HCT116 (cell line): ENCODE measurements around the gene ENTPD6. TPM values are rescaled to one million over a fixed set of nuclear protein-coding genes. Genes with fewer than 3 reads are reported as not detected.

Experiments used
- ATAC-seq: fragments of 200-7000 bp; cut with Tn5 transposase; 2 replicates; pipeline ENCODE4 v1.9.1; 2020; ENCODE audit warnings: mild to moderate bottlenecking, moderate library complexity
- BruUV-seq: library from RNA; stranded (reverse); fragments of 400-500 nt; replicated peaks from 2 replicates; lab custom pipeline; 2021; lab: Mats Ljungman, UMichigan
- CTCF ChIA-PET: fragments of 300-600 bp; sonication (Branson Sonifier 250); formaldehyde crosslinking; loops from one replicate; lab custom pipeline; 2021; ENCODE audit warnings: antibody characterized with exemption; lab: Charles Lee
- POLR2A ChIA-PET: fragments of 300-600, 350-600 bp; sonication (Branson Sonifier 250); formaldehyde crosslinking; loops from one replicate; lab custom pipeline; 2021; ENCODE audit warnings: antibody characterized with exemption; lab: Charles Lee
- RAD21 ChIA-PET, 2 experiments: fragments of 300-600 bp; sonication (Branson Sonifier 250); formaldehyde crosslinking; loops; one replicate each; lab custom pipeline; 2023; ENCODE audit warnings: low total read pairs in 2 of 2; ENCODE audit not compliant: uncharacterized antibody in 2 of 2, unreplicated experiment in 2 of 2, low non-redundant PET in 1 of 2; lab: Charles Lee
- DNase-seq: peaks from one replicate; pipeline ENCODE4 v3.0.0-alpha.2; 2010; ENCODE audit warnings: low read depth, low spot score
- H2AFZ ChIP-seq: fragments of 200-600 bp; shearing (Covaris generic), sonication (generic); 2 replicates; pipeline ENCODE4 v1.6.1; 2017; ENCODE audit warnings: low read depth, mixed run types, mixed read lengths, antibody characterized with exemption, low read length; ENCODE audit not compliant: poor library complexity, severe bottlenecking
- H3K27ac ChIP-seq: 2 replicates; pipeline ENCODE4 v1.5.1; 2012; ENCODE audit warnings: low read depth, low read length
- H3K27me3 ChIP-seq: fragments of 200-600 bp; sonication (generic); 2 replicates; pipeline ENCODE4 v1.6.1; 2016; ENCODE audit warnings: mixed run types, low read length, mixed read lengths; ENCODE audit not compliant: insufficient read depth
- H3K36me3 ChIP-seq, 2 experiments: fragments of 200-500 bp in 1 of 2; fragments of 200-600 bp in 1 of 2; sonication (Bioruptor generic) in 1 of 2; sonication (generic) in 1 of 2; 2 replicates each; pipeline versions ENCODE4 v1.5.1 to v1.6.1; 2014 to 2016; ENCODE audit warnings: low read length in 2 of 2, inconsistent platforms in 1 of 2, mixed read lengths in 1 of 2, mixed run types in 1 of 2; ENCODE audit not compliant: insufficient read depth in 2 of 2, control insufficient read depth in 1 of 2
- H3K4me1 ChIP-seq, 2 experiments: fragments of 200-600 bp in 1 of 2; sonication (generic) in 1 of 2; 2 replicates each; pipeline versions ENCODE4 v1.5.1 to v1.6.1; 2012 to 2017; ENCODE audit warnings: low read length in 2 of 2, inconsistent platforms in 1 of 2, mild to moderate bottlenecking in 1 of 2, mixed read lengths in 1 of 2, mixed run types in 1 of 2, moderate library complexity in 1 of 2; ENCODE audit not compliant: insufficient read depth in 2 of 2, control insufficient read depth in 1 of 2
- H3K4me2 ChIP-seq: fragments of 200-600 bp; sonication (generic); 2 replicates; pipeline ENCODE4 v1.6.1; 2017; ENCODE audit warnings: mixed run types, low read length, mixed read lengths
- H3K4me3 ChIP-seq, 2 experiments: fragments of 200-600 bp in 1 of 2; sonication (generic) in 1 of 2; replicated peaks in 1 of 2; 2 replicates each; pipeline ENCODE4 v1.5.1; 2011 to 2016; ENCODE audit warnings: low read length in 2 of 2, control low read depth in 1 of 2, low read depth in 1 of 2, mild to moderate bottlenecking in 1 of 2, mixed read lengths in 1 of 2, mixed run types in 1 of 2
- H3K79me2 ChIP-seq: fragments of 200-600 bp; sonication (generic); 2 replicates; pipeline ENCODE4 v1.6.1; 2017; ENCODE audit warnings: mild to moderate bottlenecking, mixed run types, low read length, moderate library complexity, mixed read lengths; ENCODE audit not compliant: insufficient read depth
- H3K9ac ChIP-seq: fragments of 200-600 bp; sonication (generic); 2 replicates; pipeline ENCODE4 v1.6.1; 2016; ENCODE audit warnings: low read length, mixed read lengths
- H3K9me2 ChIP-seq: fragments of 200-600 bp; sonication (generic), shearing (Covaris generic); 2 replicates; pipeline ENCODE4 v1.6.1; 2017; ENCODE audit warnings: mixed run types, mild to moderate bottlenecking, moderate library complexity; ENCODE audit not compliant: insufficient read depth
- H3K9me3 ChIP-seq, 2 experiments: fragments of 200-500 bp in 1 of 2; fragments of 200-600 bp in 1 of 2; sonication (Bioruptor generic) in 1 of 2; sonication (generic) in 1 of 2; 2 replicates each; pipeline ENCODE4 v1.6.1; 2014 to 2017; ENCODE audit warnings: low read length in 2 of 2, mixed read lengths in 2 of 2, inconsistent platforms in 1 of 2, low read depth in 1 of 2, mild to moderate bottlenecking in 1 of 2, mixed run types in 1 of 2, moderate library complexity in 1 of 2; ENCODE audit not compliant: control insufficient read depth in 1 of 2, insufficient read depth in 1 of 2
- H4K20me1 ChIP-seq: fragments of 200-600 bp; sonication (generic), shearing (Covaris generic); 2 replicates; pipeline ENCODE4 v1.6.1; 2017; ENCODE audit warnings: mixed run types, mild to moderate bottlenecking, moderate library complexity; ENCODE audit not compliant: insufficient read depth
- CBX3 ChIP-seq: IDR thresholded peaks from 2 replicates; pipeline ENCODE4 v1.6.1; 2012; ENCODE audit warnings: low read depth
- CEBPB ChIP-seq: IDR thresholded peaks from 2 replicates; pipeline ENCODE4 v1.6.1; 2012; ENCODE audit warnings: low read depth
- EGR1 ChIP-seq: IDR thresholded peaks from 2 replicates; pipeline ENCODE4 v1.6.1; 2012; ENCODE audit warnings: low read depth
- ELF1 ChIP-seq: IDR thresholded peaks from 2 replicates; pipeline ENCODE4 v1.6.1; 2012; ENCODE audit warnings: low read depth, borderline replicate concordance
- EZH2 ChIP-seq: fragments of 200-600 bp; sonication (generic); IDR thresholded peaks from 2 replicates; pipeline ENCODE4 v1.6.1; 2017; ENCODE audit warnings: antibody characterized with exemption, mixed run types
- EZH2phosphoT487 ChIP-seq: fragments of 200-600 bp; IDR thresholded peaks from 2 replicates; pipeline ENCODE4 v1.6.1; 2018; ENCODE audit warnings: antibody characterized with exemption, borderline replicate concordance
- FOSL1 ChIP-seq: IDR thresholded peaks from 2 replicates; pipeline ENCODE4 v1.6.1; 2012; ENCODE audit warnings: low read depth
- JUND ChIP-seq: IDR thresholded peaks from 2 replicates; pipeline ENCODE4 v1.6.1; 2012
- MAX ChIP-seq: IDR thresholded peaks from 2 replicates; pipeline ENCODE4 v1.6.1; 2012
- POLR2A ChIP-seq: IDR thresholded peaks from 2 replicates; pipeline ENCODE4 v1.7.0; 2011; ENCODE audit warnings: borderline replicate concordance; ENCODE audit not compliant: insufficient read depth, insufficient read length; ENCODE audit errors: extremely low read depth
- POLR2AphosphoS5 ChIP-seq: IDR thresholded peaks from 2 replicates; pipeline ENCODE4 v1.6.1; 2011; ENCODE audit warnings: mild to moderate bottlenecking, low read depth, low read length, moderate library complexity
- REST ChIP-seq: IDR thresholded peaks from 2 replicates; pipeline ENCODE4 v1.6.1; 2012; ENCODE audit warnings: low read depth
- SIN3A ChIP-seq: IDR thresholded peaks from 2 replicates; pipeline ENCODE4 v1.6.1; 2012; ENCODE audit warnings: low read depth
- SRF ChIP-seq: IDR thresholded peaks from 2 replicates; pipeline ENCODE4 v1.6.1; 2012; ENCODE audit warnings: low read depth
- TCF7L2 ChIP-seq: IDR thresholded peaks from 2 replicates; pipeline ENCODE4 v1.7.0; 2011; ENCODE audit warnings: borderline replicate concordance, inconsistent platforms; ENCODE audit not compliant: insufficient read depth, insufficient read length; ENCODE audit errors: extremely low read depth
- YY1 ChIP-seq: IDR thresholded peaks from 2 replicates; pipeline ENCODE4 v1.6.1; 2011; ENCODE audit warnings: low read length, low read depth, moderate library complexity, mild to moderate bottlenecking; ENCODE audit not compliant: insufficient replicate concordance; ENCODE audit errors: extremely low read depth
- ZNF274 ChIP-seq: fragments of 200-500 bp; sonication (Bioruptor generic); IDR thresholded peaks from 2 replicates; pipeline ENCODE4 v1.6.1; 2014; ENCODE audit warnings: mild to moderate bottlenecking, low read depth, low read length, inconsistent platforms
- intact Hi-C: fragments of 100-400 bp; cut with micrococcal nuclease; formaldehyde crosslinking; loops from 2 replicates; pipeline ENCODE4 v1.10.0; 2022
- total RNA-seq: library from RNA; stranded (reverse); gene quantifications from one replicate; pipeline ENCODE4 v1.2.1, GENCODE V29; 2021; ENCODE audit not compliant: unreplicated experiment

Gene ENTPD6
- total RNA-seq, 1 experiment from 2014 or later: 89.2 TPM

GRCh38 chr20:25218109-25218486 is 22.6 kb downstream of the ENTPD6 start:
- Histone ChIP-seq H3K9ac (no peak overlapping the region), H3K9me3 (no peaks in the 10 kb centered on the region), H3K27ac (no peak overlapping the region), H3K27me3 (no peaks in the 10 kb centered on the region), H3K4me1 (peaks cover 7 to 11% of the 10 kb centered on the region in 2 experiments), H3K4me3 (no peak overlapping the region), H4K20me1 (no peaks in the 10 kb centered on the region), H3K4me2 (no peak overlapping the region), H3K79me2 (no peaks in the 10 kb centered on the region), H3K36me3 (peaks cover 13 to 18% of the 10 kb centered on the region in 2 experiments), H2AFZ (no peak overlapping the region), H3K9me2 (no peaks in the 10 kb centered on the region)
- BruUV-seq: no TSS peak
- ChIA-PET RAD21 (no interaction called here), POLR2A (no interaction called here), CTCF (no interaction called here)
- intact Hi-C loops: no loop called here
- TF ChIP-seq ELF1: no peak
- no peak for TF ChIP-seq YY1
- TF ChIP-seq EZH2phosphoT487: no peak
- no peak for TF ChIP-seq ZNF274
- DNase-seq (no peak), ATAC-seq (no peak)

- no peaks in the 10 kb centered on the region for H3K9me3 ChIP-seq
- ChIA-PET POLR2A (no interaction called here), RAD21 (no interaction called here), CTCF (no interaction called here)
- ATAC-seq (no peak), DNase-seq (no peak)
- H3K9ac ChIP-seq: no peak overlapping the region
- no peak overlapping the region for H3K27ac ChIP-seq
- no peaks in the 10 kb centered on the region for H3K27me3 ChIP-seq
- H3K36me3 ChIP-seq: peaks cover 13 to 18% of the 10 kb centered on the region in 2 experiments
- no peaks in the 10 kb centered on the region for H3K79me2 ChIP-seq
- H4K20me1 ChIP-seq: no peaks in the 10 kb centered on the region
- no peak overlapping the region for H3K4me2 ChIP-seq
- intact Hi-C loops: no loop called here
- no peaks in the 10 kb centered on the region for H3K9me2 ChIP-seq
- BruUV-seq: no TSS peak
- H3K4me3 ChIP-seq: no peak overlapping the region
- H2AFZ ChIP-seq: no peak overlapping the region
- H3K4me1 ChIP-seq: peaks cover 11 to 15% of the 10 kb centered on the region in 2 experiments
- TF ChIP-seq CBX3 (no peak), TCF7L2 (no peak), REST (no peak), POLR2A (no peak), EGR1 (no peak), EZH2phosphoT487 (no peak), FOSL1 (no peak), SIN3A (no peak), JUND (no peak), EZH2 (no peak), ZNF274 (no peak), CEBPB (no peak), MAX (no peak), ELF1 (no peak), SRF (no peak), POLR2AphosphoS5 (no peak)
These were observed 23.0 kb downstream of the ENTPD6 start for GRCh38 chr20:25218492-25218891.
